Measurements from ENCODE around the gene NKPD1. TPM values are rescaled to one million over a fixed set of nuclear protein-coding genes. Genes with fewer than 3 reads are reported as not detected.
A peak's percentile ranks its signal among the peaks of the same experiment; 100 is the strongest.

Gene NKPD1
- total and polyA plus RNA-seq, 2 donors (not counting 3 experiments of a cell fraction or from before 2014, with no cell fraction given), result 0.04 TPM; not detected in 1

GRCh38 chr19:45130888-45131615 lies 29.7 kb downstream of the NKPD1 start:
- Histone ChIP-seq H2AFZ (ENCODE audit: low read depth, low read length) (no peak overlapping the region), H3K36me3 (ENCODE audit: control insufficient read depth in 2 of 2, extremely low read depth in 1 of 2, insufficient read depth in 2 of 2, low read length in 2 of 2) (no peaks in the 10 kb centered on the region), H3K4me3 (replicated peaks in 1 of 3; ENCODE audit: insufficient read depth in 1 of 3, low read depth in 1 of 3, low read length in 3 of 3) (no peak overlapping the region), H3K9me1 (replicated peaks; ENCODE audit: control insufficient read depth, extremely low read depth, insufficient read depth, low read length) (no peaks in the 10 kb centered on the region), H3K4me1 (ENCODE audit: control insufficient read depth, extremely low read depth, insufficient read depth, low read length) (peaks cover 4% of the 10 kb centered on the region), H3K9ac (replicated peaks; ENCODE audit: extremely low read depth, insufficient read depth, low read length) (no peak overlapping the region), H3K27ac (ENCODE audit: insufficient read depth, low read depth, low read length) (no peak overlapping the region), H4K20me1 (replicated peaks; ENCODE audit: control insufficient read depth, extremely low read depth, insufficient read depth, low read length) (no peaks in the 10 kb centered on the region), H3K4me2 (ENCODE audit: insufficient read depth, low read length) (no peak overlapping the region), H3K79me2 (ENCODE audit: control insufficient read depth, insufficient read depth, low read length) (peaks cover 21% of the 10 kb centered on the region), H3K27me3 (ENCODE audit: control insufficient read depth in 2 of 2, insufficient read depth in 2 of 2, low read length in 2 of 2) (no peaks in the 10 kb centered on the region), H3K9me3 (replicated peaks; ENCODE audit: control insufficient read depth, insufficient read depth, low read length) (no peaks in the 10 kb centered on the region)
- TF ChIP-seq, protein P1, sequence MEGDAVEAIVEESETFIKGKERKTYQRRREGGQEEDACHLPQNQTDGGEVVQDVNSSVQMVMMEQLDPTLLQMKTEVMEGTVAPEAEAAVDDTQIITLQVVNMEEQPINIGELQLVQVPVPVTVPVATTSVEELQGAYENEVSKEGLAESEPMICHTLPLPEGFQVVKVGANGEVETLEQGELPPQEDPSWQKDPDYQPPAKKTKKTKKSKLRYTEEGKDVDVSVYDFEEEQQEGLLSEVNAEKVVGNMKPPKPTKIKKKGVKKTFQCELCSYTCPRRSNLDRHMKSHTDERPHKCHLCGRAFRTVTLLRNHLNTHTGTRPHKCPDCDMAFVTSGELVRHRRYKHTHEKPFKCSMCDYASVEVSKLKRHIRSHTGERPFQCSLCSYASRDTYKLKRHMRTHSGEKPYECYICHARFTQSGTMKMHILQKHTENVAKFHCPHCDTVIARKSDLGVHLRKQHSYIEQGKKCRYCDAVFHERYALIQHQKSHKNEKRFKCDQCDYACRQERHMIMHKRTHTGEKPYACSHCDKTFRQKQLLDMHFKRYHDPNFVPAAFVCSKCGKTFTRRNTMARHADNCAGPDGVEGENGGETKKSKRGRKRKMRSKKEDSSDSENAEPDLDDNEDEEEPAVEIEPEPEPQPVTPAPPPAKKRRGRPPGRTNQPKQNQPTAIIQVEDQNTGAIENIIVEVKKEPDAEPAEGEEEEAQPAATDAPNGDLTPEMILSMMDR (IDR thresholded peaks at IDR 0.05; ENCODE audit: extremely low read depth in 1 of 2, insufficient read depth in 1 of 2, low read depth in 1 of 2, low read length in 2 of 2), result peak in 1 of 2 donors; percentile 38
- no peak for TF ChIP-seq MAX (IDR thresholded peaks at IDR 0.05; ENCODE audit: insufficient read depth, insufficient read length)
- peak; percentile 6 for DNase-seq (ENCODE audit: low read depth, low spot score)
- intact Hi-C loops (cut with micrococcal nuclease), result no loop called here
- dilution Hi-C loops (cut with MboI; ENCODE audit: extremely low pct_ligation_motif_present, low sequenced_read_pairs), result no loop called here
- BruUV-seq (replicated peaks), result no TSS peak
- FAIRE-seq, result no peak
- ChIA-PET CTCF (interaction anchor here (0.6 to 1.6 kb wide), 3 partner anchors 12 to 88 kb away, joined by 4 to 7 read pairs (median 6); no protein-coding TSS in a partner anchor), POLR2A (no interaction called here)

GRCh38 chr19:45130236-45130635 lies 30.5 kb downstream of the NKPD1 start:
- dilution Hi-C loops (cut with MboI; ENCODE audit: extremely low pct_ligation_motif_present, low sequenced_read_pairs), result no loop called here
- DNase-seq (ENCODE audit: low read depth, low spot score), result no peak

More at GRCh38 chr19:45130236-45130635, 30.5 kb downstream of the NKPD1 start:
- Histone ChIP-seq H3K4me1 (ENCODE audit: control insufficient read depth, extremely low read depth, insufficient read depth, low read length) (peaks cover 4% of the 10 kb centered on the region), H3K9ac (replicated peaks; ENCODE audit: extremely low read depth, insufficient read depth, low read length) (no peak overlapping the region), H2AFZ (ENCODE audit: low read depth, low read length) (no peak overlapping the region), H4K20me1 (replicated peaks; ENCODE audit: control insufficient read depth, extremely low read depth, insufficient read depth, low read length) (no peaks in the 10 kb centered on the region), H3K79me2 (ENCODE audit: control insufficient read depth, insufficient read depth, low read length) (peaks cover 29% of the 10 kb centered on the region), H3K27ac (ENCODE audit: insufficient read depth, low read depth, low read length) (no peak overlapping the region), H3K4me2 (ENCODE audit: insufficient read depth, low read length) (no peak overlapping the region), H3K27me3 (ENCODE audit: control insufficient read depth in 2 of 2, insufficient read depth in 2 of 2, low read length in 2 of 2) (no peaks in the 10 kb centered on the region), H3K9me1 (replicated peaks; ENCODE audit: control insufficient read depth, extremely low read depth, insufficient read depth, low read length) (no peaks in the 10 kb centered on the region), H3K36me3 (ENCODE audit: control insufficient read depth in 2 of 2, extremely low read depth in 1 of 2, insufficient read depth in 2 of 2, low read length in 2 of 2) (no peaks in the 10 kb centered on the region), H3K4me3 (replicated peaks in 1 of 3; ENCODE audit: insufficient read depth in 1 of 3, low read depth in 1 of 3, low read length in 3 of 3) (no peak overlapping the region), H3K9me3 (replicated peaks; ENCODE audit: control insufficient read depth, insufficient read depth, low read length) (no peaks in the 10 kb centered on the region)
- BruUV-seq (replicated peaks), result no TSS peak
- intact Hi-C loops (cut with micrococcal nuclease), result no loop called here
- CTCF ChIA-PET, result interaction anchor here (1.6 kb wide), 1 partner anchor 11 kb away, joined by 6 read pairs; no protein-coding TSS in a partner anchor
- POLR2A ChIA-PET, result no interaction called here
- TF ChIP-seq MAX (IDR thresholded peaks at IDR 0.05; ENCODE audit: insufficient read depth, insufficient read length) (no peak), POLR2AphosphoS5 (IDR thresholded peaks at IDR 0.05; ENCODE audit: insufficient read depth, low read depth, low read length) (no peak), EZH2 (IDR thresholded peaks at IDR 0.05; ENCODE audit: borderline replicate concordance, low read depth, low read length, severe bottlenecking) (no peak), FOS (IDR thresholded peaks at IDR 0.05; ENCODE audit: borderline replicate concordance, insufficient read depth, low read length) (no peak), GATA2 (IDR thresholded peaks at IDR 0.05; ENCODE audit: insufficient read depth, insufficient read length, low read depth, low read length) (no peak), MYC (IDR thresholded peaks at IDR 0.05; ENCODE audit: low read depth, low read length) (no peak), JUN (IDR thresholded peaks at IDR 0.05; ENCODE audit: borderline replicate concordance, insufficient read depth, insufficient read length, low read depth) (no peak), POLR2A (IDR thresholded peaks at IDR 0.05; ENCODE audit: low read depth, low read length) (no peak)
- TF ChIP-seq, protein P1 (IDR thresholded peaks at IDR 0.05; ENCODE audit: extremely low read depth in 1 of 2, insufficient read depth in 1 of 2, low read depth in 1 of 2, low read length in 2 of 2), result no peak
- FAIRE-seq, result no peak

Measured in endothelial cell of umbilical vein (primary cell).